Measurements from ENCODE around the gene CRIP2. TPM values are rescaled to one million over a fixed set of nuclear protein-coding genes. Genes with fewer than 3 reads are reported as not detected.

CRIP2 gene
- total and polyA plus RNA-seq, 2 of the 4 experiments (the other 2 are of a cell fraction): 18.1 to 123 TPM

- Histone ChIP-seq H2BK15ac (ENCODE audit: low read depth, low read length) (no peak overlapping the region), H3K4me3 (ENCODE audit: insufficient read depth, low read depth, low read length) (no peak overlapping the region), H3K4me2 (ENCODE audit: low read depth, low read length) (no peak overlapping the region), H3K36me3 (ENCODE audit: control insufficient read depth, insufficient read depth, low read length) (peaks cover 43% of the 10 kb centered on the region), H3K79me1 (ENCODE audit: low read depth in 1 of 2, low read length in 2 of 2) (no peaks in the 10 kb centered on the region; a peak in 1 of 4 replicates), H2BK20ac (ENCODE audit: low read depth, low read length) (no peak overlapping the region), H4K20me1 (ENCODE audit: insufficient read depth, low read length) (peaks cover 13% of the 10 kb centered on the region), H3K9ac (ENCODE audit: low read depth, low read length) (no peak overlapping the region), H4K91ac (ENCODE audit: insufficient read depth, low read depth, low read length) (no peak overlapping the region), H3K4me1 (ENCODE audit: control insufficient read depth, insufficient read depth, low read length) (peaks cover 2% of the 10 kb centered on the region; the same call in 1 of the 2 replicates), H2AK5ac (ENCODE audit: low read depth, low read length) (no peak overlapping the region), H3K4ac (ENCODE audit: low read depth, low read length) (no peak overlapping the region), H2BK120ac (ENCODE audit: low read depth, low read length) (no peak overlapping the region), H2AFZ (replicated peaks; ENCODE audit: low read length, poor library complexity) (no peak overlapping the region), H2AK9ac (replicated peaks; ENCODE audit: low read depth, low read length, poor library complexity) (peak overlapping the region; percentile 42), H3K18ac (ENCODE audit: low read depth, low read length) (no peak overlapping the region), H3K9me1 (ENCODE audit: insufficient read depth, low read length) (0 out of 2 replicates have a peak, but pooled peaks cover 3% of the 10 kb centered on the region), H3K27ac (ENCODE audit: insufficient read depth, low read length) (no peak overlapping the region), H3K23ac (ENCODE audit: low read depth, low read length) (no peak overlapping the region), H3K56ac (ENCODE audit: extremely low read depth, insufficient read depth, low read length) (no peak overlapping the region), H3K9me3 (ENCODE audit: control insufficient read depth, insufficient read depth, low read length) (no peaks in the 10 kb centered on the region), H2BK5ac (ENCODE audit: low read depth, low read length, poor library complexity, severe bottlenecking) (no peak overlapping the region), H4K8ac (ENCODE audit: low read depth in 2 of 2, low read length in 2 of 2) (no peak overlapping the region), H3K14ac (replicated peaks; ENCODE audit: low read depth, low read length) (no peak overlapping the region), H4K5ac (ENCODE audit: low read depth, low read length) (no peak overlapping the region), H3K27me3 (ENCODE audit: control insufficient read depth, insufficient read depth, low read length) (no peaks in the 10 kb centered on the region)
- CTCF ChIA-PET: no interaction called here
- 81% methylated on average over 9 of the region's 19 CpGs; no CpG with 5 or more reads in 1 of the 2 experiments for WGBS, 2 experiments (ENCODE audit: extremely low coverage in 2 of 2, insufficient read length in 1 of 2)
- DNase-seq: no peak
- BruUV-seq (replicated peaks): no TSS peak
- dilution Hi-C loops (cut with HindIII; ENCODE audit: low sequenced_read_pairs, unreplicated experiment): no loop called here
- TF ChIP-seq POLR2A (IDR thresholded peaks at IDR 0.05; ENCODE audit: low read depth, low read length) (no peak), BHLHE40 (IDR thresholded peaks at IDR 0.05; ENCODE audit: low read depth, low read length) (no peak), SMC3 (IDR thresholded peaks at IDR 0.05; ENCODE audit: low read depth, low read length) (no peak), NFE2L2 (IDR thresholded peaks at IDR 0.05; ENCODE audit: low read depth, low read length) (no peak), FOS (IDR thresholded peaks at IDR 0.05; ENCODE audit: low read depth, low read length) (no peak), MXI1 (IDR thresholded peaks at IDR 0.05; ENCODE audit: borderline replicate concordance, low read depth, low read length) (no peak), CHD1 (IDR thresholded peaks at IDR 0.05; ENCODE audit: low read depth, low read length) (no peak), RAD21 (IDR thresholded peaks at IDR 0.05; ENCODE audit: low read length) (no peak), RCOR1 (IDR thresholded peaks at IDR 0.05; ENCODE audit: insufficient replicate concordance, low read length) (no peak), RFX5 (IDR thresholded peaks at IDR 0.05; ENCODE audit: low read depth, low read length) (no peak), MAZ (IDR thresholded peaks at IDR 0.05; ENCODE audit: borderline replicate concordance, low read depth, low read length) (no peak), CEBPB (IDR thresholded peaks at IDR 0.05; ENCODE audit: low read depth, low read length) (no peak)
- TF ChIP-seq, protein P1, sequence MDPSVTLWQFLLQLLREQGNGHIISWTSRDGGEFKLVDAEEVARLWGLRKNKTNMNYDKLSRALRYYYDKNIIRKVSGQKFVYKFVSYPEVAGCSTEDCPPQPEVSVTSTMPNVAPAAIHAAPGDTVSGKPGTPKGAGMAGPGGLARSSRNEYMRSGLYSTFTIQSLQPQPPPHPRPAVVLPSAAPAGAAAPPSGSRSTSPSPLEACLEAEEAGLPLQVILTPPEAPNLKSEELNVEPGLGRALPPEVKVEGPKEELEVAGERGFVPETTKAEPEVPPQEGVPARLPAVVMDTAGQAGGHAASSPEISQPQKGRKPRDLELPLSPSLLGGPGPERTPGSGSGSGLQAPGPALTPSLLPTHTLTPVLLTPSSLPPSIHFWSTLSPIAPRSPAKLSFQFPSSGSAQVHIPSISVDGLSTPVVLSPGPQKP (IDR thresholded peaks at IDR 0.05; ENCODE audit: borderline replicate concordance, low read depth, low read length): no peak
- TF ChIP-seq, protein P2, sequence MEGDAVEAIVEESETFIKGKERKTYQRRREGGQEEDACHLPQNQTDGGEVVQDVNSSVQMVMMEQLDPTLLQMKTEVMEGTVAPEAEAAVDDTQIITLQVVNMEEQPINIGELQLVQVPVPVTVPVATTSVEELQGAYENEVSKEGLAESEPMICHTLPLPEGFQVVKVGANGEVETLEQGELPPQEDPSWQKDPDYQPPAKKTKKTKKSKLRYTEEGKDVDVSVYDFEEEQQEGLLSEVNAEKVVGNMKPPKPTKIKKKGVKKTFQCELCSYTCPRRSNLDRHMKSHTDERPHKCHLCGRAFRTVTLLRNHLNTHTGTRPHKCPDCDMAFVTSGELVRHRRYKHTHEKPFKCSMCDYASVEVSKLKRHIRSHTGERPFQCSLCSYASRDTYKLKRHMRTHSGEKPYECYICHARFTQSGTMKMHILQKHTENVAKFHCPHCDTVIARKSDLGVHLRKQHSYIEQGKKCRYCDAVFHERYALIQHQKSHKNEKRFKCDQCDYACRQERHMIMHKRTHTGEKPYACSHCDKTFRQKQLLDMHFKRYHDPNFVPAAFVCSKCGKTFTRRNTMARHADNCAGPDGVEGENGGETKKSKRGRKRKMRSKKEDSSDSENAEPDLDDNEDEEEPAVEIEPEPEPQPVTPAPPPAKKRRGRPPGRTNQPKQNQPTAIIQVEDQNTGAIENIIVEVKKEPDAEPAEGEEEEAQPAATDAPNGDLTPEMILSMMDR (conservative IDR thresholded peaks at IDR 0.05; ENCODE audit: low read depth, low read length): no peak
- TF ChIP-seq, protein P3, sequence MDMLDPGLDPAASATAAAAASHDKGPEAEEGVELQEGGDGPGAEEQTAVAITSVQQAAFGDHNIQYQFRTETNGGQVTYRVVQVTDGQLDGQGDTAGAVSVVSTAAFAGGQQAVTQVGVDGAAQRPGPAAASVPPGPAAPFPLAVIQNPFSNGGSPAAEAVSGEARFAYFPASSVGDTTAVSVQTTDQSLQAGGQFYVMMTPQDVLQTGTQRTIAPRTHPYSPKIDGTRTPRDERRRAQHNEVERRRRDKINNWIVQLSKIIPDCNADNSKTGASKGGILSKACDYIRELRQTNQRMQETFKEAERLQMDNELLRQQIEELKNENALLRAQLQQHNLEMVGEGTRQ (IDR thresholded peaks at IDR 0.05; ENCODE audit: low read depth, low read length): no peak
- intact Hi-C loops (cut with micrococcal nuclease): no loop called here
- ATAC-seq (ENCODE audit: low read depth): no peak
- POLR2A ChIA-PET (ENCODE audit: unreplicated experiment): no interaction called here
- in situ Hi-C loops (cut with MboI; ENCODE audit: low sequenced_read_pairs): no loop called here
Observed at GRCh38 chr14:105468621-105469241, 5.9 kb upstream of the CRIP2 start.
